Cerebellar nuclear complex (tissue), 1 donor: ENCODE measurements around the gene PTS.
A peak's percentile ranks its signal among the peaks of the same experiment; 100 is the strongest.

Experiments used
- DNase-seq, 2 experiments: peaks; one replicate each; lab custom pipeline; 2025; lab: John Stamatoyannopoulos, UW

PTS gene

DNA sequence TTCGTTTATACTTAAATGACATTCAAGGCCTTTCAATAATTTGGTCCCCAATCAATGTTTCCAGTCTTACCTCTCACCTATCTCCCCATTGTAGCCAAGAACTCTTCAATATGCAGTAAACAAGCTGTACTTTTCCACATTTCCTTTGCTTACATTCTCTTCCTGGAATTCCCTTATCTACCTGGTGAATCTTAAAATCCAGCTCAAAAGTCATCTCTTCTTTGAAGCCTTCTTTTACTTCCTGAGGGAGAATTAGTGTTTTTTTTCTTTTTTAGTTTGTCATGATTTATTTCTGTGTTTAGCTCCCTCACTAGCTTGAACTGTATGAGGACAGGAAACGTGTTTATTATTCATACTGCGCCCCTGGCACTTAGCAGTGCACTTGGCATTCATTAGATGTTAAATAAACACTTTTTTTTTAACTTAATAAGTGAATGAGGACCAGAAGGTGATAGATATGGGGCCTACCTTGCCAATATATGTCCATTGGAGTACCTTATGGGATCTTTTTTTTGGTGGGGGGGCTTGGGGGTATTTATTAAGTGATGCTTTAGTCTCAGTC, 4.9 kb upstream of the PTS start:
- DNase-seq, result no peak

DNA sequence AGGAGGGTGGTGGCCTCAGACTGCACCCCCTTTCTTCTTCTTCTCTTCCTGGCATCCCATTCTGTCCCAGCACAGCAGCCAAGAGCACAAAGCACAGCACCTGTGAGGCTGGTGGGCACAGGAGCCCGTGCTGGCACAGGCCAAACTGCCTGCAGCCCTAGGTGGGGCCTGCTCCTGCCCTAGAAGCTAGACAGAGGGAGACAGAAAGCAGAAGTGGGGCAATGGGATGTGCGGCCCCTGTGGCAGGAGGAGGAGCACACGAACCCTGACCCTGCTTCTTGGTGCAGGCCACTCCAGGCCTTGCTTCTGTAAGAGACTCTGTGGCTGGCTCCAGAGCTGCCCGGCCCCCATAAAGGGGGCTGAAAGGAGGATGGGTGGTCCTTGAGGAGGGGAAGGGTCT, 3.9 kb upstream of the PTS start:
- no peak for DNase-seq

DNA sequence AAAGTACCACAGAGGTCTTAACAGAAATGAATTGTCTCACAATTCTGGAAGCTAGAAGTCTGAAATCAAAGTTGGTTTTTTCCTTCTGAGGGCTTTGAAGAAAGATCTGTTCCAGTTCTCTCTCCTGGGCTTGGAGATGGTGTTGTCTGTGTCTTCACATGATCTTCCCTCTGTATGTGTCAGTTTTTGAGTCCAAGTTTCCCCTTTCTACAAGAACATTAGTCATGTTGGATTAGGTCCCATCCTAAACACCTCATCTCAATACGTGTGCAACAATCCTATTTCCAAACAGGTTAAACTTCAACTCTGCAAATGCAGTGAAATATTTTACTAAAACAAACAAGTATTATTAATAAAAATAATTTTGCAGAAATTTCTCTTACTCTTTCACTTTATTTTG, 3.1 kb upstream of the PTS start:
- DNase-seq, result no peak

DNA sequence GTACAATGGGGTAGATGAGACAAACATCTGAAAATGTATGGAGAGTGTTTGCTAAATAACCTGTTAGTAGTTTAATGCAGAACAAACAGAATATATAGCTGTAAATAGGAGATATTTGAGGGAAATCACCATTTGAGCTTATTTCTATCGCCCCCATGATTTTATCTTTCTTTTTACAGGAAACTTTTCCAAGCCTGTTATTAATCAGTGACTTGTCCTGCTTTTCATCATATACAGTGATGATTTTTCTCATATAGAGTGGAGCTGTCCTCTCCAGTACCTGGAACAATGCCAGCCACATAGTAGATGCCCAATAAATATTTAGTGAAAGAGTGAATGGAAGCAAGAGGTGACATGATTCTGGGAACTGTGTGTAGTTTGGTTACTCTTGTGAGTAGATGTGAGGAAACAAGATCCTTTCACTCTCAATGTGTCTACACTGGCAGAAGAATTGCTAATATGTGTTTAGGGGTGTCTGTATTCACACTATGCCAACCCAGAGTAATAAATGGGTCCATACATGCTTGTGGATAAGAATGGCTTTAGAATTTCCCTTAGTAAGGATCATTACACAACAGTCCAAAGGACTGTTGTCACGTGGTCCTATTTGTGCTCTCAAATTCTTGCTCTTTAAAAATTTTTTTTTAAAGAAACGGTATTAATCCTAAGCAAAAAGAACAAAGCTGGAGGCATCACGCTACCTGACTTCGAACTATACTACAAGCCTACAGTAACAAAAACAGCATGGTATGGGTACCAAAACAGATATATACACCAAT, 2.3 kb upstream of the PTS start:
- DNase-seq, result no peak

DNA sequence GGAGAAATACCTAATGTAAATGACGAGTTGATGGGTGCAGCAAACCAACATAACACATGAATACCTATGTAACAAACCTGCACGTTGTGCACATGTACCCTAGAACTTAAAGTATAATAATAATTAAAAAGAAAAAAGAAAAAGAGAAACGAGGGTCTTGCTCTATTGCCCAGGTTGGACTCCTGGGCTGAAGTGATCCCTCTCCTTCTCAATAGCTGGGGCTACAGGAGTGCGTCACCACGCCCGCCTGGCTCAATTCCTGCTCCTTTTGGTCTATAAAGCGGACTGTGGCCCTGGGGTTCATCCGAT, 521 bp upstream of the PTS start:
- no peak for DNase-seq

DNA sequence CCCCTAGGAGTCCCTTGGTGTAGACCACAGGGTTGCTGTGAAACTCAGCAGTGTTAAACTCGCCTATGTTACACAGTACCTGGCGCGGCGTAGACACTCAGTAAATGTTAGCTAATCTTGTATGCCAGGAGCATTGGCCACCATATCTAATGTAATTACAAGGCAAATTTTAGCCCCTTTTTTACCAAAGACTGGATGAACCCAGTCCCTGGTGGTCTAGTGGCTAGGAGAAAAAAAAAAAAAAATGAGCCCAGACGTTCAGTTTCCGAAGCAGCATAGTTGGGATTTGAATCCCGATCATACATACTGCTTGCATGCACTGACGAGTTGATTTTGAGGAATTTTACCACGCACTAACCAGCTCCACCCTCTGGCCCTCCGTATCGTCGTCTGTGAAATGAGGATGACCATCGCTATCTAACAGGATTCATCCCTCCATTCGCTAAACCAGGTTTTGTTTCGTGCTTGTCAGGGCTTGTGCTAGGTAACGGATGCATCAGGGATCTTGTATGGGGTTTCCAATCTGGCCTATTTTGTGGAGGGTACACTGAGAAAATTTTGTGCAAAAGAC, 688 bp downstream of the PTS start:
- DNase-seq, result no peak

DNA sequence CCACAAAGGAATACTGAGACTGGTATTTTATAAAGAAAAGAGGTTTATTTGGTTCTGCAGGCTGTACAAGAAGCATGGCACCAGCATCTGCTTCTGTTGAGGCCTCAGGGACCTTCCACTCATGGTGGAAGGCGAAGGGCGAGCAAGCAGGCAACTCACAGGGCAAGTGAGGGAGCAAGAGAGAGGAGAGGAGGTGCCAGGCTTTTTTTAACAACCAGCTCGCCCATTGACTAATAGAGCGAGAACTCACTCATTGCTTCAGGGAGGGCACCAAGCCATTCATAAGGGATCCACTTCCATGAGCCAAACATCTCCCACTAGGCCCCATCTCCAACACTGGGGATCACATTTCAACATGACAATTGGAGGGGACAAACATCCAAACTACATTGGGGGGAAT, 1.2 kb downstream of the PTS start:
- no peak for DNase-seq

DNA sequence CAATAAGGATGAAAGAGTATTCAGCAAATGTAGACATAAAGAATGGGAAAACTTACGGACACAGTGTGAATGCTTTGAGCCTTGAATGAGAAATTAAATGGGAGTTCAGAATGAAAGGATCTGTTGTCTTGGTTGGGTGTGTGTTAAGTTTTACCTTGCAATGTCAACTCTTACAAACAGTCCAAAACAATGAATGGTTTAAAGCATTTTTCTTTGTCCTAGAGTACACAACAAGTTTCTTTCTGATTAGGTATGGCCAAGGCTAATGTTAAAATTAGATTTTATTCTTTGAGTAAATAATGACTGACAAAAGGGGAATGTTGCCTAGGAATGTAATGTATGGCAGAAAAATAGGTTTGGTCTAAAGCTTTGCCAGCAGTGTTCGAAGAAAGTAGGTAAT, 2.5 kb downstream of the PTS start:
- no peak for DNase-seq

DNA sequence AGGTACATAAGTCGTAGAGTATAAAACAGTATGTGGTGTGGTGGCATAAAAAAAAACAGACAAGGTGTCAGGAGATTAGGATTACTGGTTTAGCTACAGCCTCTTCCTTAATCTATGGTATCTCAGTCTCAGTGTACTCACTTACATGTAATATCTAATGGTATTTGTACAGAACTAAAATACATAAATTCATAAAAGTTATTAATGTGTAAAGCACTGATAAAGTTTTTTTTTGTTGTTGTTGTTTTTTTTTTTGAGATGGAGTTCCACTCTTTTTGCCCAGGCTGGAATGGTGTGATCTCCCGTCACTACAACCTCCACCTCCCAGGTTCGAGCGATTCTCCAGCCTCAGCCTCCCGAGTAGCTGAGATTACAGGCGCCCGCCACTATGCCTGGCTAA, 2.9 kb downstream of the PTS start:
- no peak for DNase-seq

DNA sequence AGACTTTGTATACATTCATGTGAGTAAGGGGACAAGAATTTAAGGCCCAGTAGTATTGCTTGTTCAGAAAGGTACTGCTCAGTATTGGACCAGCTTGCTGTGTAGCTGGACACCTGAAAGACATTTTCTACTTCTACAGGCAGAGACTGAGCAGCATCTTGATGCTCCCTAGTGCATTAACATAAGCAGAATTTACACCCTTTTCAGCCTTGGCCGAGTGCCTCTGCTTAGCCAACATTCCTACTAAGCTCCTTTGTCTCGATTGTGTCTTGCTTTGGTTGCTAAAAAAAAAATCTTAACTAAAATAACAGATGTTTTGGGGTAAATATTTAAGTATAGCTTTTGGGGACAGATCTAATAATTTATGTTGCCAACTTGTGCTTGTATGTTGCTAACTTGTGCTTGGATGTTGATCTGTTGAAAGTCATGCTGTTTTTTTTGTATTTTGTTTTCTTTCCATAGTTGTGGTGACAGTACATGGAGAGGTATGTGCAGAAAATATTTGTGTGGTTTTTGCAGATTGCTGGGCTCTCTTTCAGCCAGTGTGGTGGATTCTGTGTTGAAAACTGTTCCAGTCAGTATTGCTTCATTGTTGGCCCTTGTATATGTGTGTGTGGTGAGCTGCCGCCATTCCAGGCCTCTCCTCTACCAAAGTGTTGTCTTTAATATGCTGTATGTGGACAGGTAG, 3.7 kb downstream of the PTS start:
- DNase-seq, result no peak

DNA sequence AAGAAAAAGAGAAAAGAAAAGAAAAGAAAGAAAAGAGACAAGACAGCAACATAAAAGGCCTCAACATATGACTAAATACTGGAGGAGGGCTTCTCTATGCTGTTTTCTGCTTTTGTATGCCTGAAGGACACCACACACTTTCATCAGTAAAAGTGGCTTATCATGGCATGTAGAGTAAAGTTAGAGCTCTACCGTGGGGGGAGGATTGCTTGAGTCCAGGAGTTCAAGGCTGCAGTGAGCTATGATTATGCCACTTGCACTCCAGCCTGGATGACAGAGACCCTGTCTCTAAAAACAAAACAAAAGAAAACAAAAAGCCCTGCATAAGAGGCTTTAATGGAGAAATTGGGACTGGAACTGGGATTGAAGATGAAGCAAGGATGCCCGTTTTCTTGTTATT, 5.7 kb downstream of the PTS start:
- no peak for DNase-seq

DNA sequence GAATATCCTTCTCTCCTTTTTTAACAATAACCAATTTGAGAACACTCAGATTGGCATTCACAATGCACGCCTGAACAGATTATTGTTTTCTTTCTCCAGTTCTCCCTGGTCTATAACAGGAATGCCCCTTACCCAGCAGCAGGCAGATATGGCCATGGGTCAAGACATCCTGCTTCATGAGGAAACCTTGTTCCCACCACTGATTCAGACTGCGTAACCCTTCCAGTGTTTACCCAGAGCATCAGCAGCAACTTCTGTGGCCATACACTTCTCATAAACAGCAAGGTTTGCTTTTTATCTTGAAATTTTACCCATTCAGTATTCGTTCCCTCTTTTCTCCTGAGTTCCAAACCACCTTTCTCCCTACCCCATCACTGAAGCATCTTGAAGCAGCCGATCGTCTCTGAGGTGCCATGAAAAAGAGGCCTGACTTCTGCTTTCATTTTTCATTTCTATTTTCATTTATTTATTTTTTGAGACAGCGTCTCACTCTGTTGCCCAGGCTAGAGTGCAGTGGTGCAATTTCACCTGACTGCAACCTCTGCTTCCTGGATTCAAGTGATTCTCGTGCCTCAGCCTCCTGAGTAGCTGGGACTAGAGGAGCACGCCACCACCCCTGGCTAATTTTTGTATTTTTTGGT, 9.6 kb downstream of the PTS start:
- DNase-seq, result no peak

DNA sequence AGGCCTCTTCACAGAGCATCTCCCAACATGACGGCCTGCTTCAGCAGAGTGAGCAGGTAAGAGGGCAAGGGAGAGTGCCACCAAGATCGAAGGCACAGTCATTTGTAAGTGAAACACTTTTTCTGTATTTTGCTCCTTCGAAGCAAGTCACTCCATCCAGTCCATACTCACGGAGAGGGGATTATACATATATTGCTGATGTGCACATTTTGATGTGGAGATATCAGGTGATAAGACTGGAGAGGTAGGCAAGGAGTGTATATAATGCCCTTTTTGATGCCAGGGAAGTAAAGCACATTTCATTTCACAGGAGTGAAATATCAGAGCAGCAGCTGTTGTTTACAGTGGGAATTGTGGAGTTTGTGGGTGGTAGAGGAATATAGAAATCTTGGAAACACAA, 11.2 kb downstream of the PTS start:
- DNase-seq, result no peak

DNA sequence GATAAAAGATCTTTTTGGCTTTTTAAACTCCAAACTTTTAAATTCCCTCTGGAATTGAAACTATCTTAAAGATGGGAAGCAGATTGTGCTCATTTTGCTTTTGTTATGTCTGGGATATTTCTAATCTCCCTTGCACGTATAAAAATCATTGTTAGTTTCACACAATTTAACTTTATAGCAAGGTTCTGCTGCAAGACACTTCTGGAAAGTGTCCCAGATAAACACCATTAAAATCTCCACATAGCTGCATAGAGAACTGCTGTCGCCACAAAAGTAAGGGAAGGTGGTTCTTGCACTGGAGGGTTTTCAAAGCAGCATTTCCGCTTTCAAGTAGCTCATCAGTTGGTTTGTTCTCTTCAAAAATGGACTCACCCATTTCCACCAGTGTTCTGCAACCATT, 11.8 kb downstream of the PTS start:
- DNase-seq, result no peak

DNA sequence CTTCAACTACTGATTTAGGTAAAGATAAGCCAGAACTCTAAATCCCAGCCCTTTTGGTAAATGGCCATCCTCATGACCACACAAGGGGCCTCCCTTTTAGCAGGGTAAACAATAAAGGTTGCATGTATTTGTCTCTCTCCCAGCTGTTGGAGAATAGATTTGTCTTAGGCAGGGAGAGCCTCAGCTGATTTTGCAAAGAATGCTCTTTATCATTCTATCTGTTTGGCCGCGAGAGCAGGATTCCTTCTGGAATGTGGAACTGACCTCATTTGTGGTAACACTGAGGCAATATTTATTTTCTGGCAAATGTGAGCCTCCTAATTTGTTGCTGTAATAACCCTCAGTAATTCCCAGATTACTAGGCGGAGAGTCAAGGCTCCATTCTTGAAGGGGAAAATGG, 15.3 kb downstream of the PTS start:
- DNase-seq, result no peak

DNA sequence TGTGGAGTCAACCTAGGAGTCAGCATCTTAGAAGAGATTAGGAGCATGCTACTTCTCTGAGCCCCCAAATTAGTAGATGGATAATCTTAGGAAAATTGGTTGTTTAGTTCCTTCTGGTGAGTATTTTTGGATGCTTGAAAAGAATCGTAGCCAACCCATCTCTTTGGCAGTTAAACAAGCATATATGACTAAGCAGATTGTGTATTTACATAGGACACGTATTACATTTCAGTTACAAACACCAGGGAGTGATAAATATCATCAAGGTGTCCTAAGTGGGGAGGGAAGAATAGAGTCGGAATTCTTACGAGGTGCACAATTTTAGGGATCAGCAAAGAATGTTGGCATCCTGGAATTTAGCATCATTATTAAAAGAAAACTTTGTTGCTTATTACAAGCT, 21.0 kb downstream of the PTS start:
- no peak for DNase-seq

DNA sequence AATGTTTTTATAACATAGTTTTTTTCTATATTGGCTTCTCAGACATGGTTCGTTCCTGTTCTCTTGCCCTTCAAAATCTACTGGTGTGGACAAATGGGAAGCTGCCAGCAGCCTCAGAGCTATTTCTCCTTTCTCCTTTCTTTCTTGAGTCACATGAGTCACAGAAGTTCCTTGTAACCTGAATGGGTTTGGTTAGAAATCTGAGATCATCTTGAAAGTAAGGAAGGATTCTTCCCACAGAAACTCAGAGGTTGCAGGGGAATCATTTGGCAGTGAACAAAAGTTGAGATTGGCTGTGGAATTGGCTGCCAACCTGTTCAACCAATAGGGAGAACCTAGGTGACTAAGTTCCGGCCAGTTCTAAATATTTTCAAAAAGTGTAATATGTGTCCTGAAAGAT, 22.0 kb downstream of the PTS start:
- DNase-seq, result no peak

DNA sequence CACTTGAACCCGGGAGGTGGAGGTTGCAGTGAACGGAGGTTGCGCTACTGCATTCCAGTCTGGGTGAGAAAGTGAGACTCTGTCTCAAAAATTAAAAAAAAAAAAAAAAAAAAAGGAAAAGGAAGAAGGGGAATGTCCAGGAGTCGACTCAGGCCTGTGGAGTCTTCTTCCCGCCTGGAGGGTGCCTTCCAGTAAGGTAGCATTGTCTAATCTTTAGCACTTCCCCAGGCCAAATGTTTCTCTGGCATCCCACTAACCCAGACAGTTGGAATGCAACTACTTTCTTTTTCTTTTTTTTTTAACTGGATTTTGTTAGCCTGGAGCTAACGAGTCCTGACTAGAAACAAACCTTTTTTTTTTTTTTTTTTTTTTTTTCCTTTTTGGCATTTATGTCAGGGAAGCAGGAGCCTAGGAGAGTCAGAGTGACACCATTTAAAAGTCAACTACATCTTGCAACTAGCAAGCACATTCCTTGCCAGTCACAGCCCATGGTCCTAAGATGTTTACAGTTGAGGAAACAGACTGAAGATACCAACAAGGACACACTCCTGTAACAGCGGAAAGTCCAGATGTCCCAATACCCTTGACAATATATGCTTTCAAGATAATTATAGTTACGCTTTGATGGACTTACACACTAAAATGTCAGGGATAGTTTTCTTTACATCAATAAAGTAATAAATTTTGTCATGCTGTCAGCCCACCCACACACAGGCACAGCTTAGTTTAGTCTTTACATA, 23.8 kb downstream of the PTS start:
- no peak for DNase-seq

DNA sequence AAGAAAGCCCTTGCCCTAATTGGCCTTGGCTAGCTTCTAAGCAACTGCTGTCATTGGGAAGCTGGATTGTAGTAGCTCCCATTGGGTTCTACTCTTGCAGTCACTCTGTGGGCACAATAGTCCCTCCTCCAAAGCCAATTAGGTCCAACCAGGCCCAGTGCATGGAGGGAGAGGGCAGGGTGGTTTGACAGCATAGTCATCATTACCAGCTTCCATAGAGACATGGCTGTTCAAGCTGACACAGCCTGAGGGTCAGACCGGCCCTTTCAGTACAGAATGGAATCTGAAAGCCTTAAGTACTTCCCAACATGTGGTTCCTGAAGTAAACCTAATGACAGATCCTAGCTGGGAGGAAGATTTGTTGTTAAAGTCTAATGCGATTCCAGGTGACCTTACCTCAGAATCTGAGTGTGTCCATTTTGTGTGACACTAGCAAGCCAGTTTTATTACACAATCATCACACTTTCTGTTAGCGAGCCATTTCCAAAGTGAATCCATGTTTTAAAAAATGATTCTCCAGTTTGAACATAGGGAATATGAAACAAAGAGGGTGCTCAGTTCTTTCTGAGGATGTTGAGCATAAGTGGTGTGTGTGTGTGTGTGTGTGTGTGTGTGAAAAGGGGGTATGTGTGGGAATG, 27.5 kb downstream of the PTS start:
- DNase-seq, result no peak

DNA sequence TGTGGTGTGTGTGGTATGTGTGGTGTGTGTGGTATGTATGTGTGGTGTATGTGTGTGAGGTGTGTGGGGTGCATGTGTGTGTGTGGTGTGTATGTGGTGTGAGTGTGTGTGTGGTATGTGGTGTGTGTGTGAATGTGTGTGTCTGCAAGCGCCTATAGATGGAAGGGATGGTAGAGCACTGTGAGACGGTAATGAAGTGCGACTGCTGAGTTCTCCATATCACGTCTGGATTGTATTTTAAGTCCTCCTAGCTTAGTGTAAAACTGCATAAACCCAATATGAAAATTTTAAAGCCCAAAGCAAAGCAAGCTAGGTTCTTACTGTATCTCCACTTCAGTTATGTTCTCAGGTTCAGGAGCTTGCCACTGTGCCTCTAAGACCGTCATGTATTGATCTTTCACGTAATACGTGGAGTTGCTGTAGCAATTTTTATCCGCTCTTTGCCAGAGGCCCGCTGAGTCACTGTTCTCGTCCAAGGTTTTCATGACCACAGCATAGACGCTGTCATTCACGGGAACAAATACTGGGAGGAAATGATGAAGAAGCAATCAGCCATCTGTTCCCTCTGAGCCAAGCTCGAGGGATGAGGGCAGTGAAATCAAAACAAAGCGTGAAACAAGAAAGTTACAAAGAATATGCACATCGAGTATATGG, 29.0 kb downstream of the PTS start:
- DNase-seq, result peak in 1 of 2 experiments; percentile 8

DNA sequence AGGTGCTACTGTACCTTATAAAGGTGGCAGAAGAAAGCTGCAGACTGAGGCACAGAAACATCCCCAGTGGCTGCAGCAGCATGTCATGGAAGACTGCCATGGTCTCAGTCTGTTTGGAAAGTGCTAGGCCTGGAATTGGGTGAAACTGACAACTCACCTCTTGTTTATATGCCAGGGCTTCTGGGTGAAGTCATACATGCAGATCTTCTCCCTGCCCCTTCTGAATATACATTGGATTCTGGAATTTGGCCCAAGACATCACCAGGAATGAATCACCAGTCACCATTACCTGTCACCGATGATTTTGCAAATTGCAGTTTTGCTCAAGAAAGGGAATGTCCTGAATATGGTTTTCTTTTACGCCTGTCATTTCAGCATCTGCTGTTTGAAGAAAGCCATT, 34.3 kb downstream of the PTS start, which contains the start of gene PLET1:
Gene PLET1 (minus strand): TSS at position 371 of the 400 bp plus-strand sequence. CDS start 271 bp downstream, at position 100.
- no peak for DNase-seq
